ENCODE data around the gene SLIT3. TPM values are rescaled to one million over a fixed set of nuclear protein-coding genes. Genes with fewer than 3 reads are reported as not detected.
"Not testable (repeated sequence)": the region's sequence is repeated elsewhere in the genome, so short reads cannot be mapped to it uniquely, and the experiment has no call there.

The SLIT3 gene
- total RNA-seq, 1 donor from 2014 or later: 3.1 TPM

DNA sequence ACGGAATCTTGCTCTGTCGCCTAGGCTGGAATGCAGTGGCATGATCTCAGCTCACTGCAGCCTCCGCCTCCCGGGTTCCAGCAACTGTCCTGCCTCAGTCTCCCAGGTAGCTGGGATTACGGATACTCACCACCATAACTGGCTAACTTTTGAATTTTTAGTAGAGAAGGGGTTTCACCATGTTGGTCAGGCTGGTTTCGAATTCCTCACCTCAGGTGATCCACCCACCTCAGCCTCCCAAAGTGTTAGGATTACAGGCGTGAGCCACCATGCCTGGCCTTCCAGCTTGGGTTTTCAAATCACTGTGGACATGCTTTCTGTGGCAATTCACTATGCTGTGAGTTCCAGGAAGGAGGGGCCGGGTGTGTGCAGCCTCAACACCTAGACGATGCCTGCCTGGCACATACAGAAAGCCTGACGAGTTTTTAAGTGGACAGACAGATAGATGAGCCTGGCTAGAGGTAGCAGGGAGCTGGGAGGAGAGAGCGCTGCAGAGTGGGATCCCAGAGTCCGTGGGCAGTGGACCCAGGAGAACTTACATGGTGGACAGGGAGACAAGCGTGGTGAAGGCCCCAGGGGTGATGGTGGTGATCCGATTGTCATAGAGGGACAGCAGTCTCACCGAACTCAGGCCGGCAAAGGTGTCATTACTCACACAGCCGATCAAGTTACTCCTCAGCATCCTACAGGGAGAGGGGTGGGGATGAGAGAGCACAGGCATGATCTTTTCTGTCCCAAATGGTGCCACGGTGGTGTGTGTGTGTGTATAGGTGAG lies 548.3 kb downstream of the SLIT3 start:
- H3K4me3 ChIP-seq (ENCODE audit: low read depth, low read length): no peak overlapping the region
- no peak for DNase-seq (ENCODE audit: low read depth)
- TF ChIP-seq, protein P1, sequence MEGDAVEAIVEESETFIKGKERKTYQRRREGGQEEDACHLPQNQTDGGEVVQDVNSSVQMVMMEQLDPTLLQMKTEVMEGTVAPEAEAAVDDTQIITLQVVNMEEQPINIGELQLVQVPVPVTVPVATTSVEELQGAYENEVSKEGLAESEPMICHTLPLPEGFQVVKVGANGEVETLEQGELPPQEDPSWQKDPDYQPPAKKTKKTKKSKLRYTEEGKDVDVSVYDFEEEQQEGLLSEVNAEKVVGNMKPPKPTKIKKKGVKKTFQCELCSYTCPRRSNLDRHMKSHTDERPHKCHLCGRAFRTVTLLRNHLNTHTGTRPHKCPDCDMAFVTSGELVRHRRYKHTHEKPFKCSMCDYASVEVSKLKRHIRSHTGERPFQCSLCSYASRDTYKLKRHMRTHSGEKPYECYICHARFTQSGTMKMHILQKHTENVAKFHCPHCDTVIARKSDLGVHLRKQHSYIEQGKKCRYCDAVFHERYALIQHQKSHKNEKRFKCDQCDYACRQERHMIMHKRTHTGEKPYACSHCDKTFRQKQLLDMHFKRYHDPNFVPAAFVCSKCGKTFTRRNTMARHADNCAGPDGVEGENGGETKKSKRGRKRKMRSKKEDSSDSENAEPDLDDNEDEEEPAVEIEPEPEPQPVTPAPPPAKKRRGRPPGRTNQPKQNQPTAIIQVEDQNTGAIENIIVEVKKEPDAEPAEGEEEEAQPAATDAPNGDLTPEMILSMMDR (conservative IDR thresholded peaks at IDR 0.05; ENCODE audit: low read depth, low read length): no peak

DNA sequence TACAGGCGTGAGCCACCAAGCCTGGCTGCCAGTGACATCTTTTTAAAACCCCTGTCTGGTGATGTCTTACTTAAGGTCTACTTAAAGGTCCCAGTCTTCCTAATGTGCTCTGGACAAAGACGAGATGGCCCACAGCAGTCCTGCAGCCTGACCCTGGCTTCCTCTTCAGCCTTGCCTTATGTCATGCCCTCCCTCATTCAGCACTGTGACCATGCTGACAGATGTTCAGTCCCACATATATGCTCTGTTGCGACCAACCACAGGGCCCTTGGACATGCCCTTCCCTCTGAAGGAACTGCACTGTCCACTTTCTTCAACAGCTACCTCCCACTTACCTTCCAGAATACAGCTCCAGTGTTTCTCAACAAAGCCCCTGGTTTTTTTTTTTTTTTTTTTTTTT lies 548.9 kb downstream of the SLIT3 start:
- TF ChIP-seq, protein P1 (conservative IDR thresholded peaks at IDR 0.05; ENCODE audit: low read depth, low read length): no peak
- DNase-seq (ENCODE audit: low read depth): no peak
- no peak overlapping the region for H3K4me3 ChIP-seq (ENCODE audit: low read depth, low read length)

DNA sequence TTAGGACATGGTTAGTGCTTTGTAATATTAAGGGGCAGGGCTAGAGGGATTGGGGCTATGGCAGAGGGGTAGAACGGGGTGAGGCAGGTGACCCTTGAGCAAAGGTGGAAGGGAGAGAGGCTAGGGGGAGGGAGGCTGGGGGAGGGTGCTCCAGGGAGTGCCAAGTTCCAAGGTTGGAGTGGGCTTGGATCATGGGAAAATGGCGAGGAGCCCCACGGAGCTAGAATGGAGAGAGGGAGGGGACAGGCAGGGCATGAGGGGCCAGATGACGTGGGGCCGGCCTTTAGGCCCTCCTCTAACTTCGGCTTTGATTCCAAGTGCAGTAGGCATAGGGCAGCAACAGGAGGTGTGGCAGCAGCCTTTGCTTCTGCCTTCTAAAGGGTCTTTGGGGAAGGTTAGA lies 550.0 kb downstream of the SLIT3 start:
- TF ChIP-seq, protein P1 (conservative IDR thresholded peaks at IDR 0.05; ENCODE audit: low read depth, low read length): no peak
- no peak overlapping the region for H3K4me3 ChIP-seq (ENCODE audit: low read depth, low read length)
- DNase-seq (ENCODE audit: low read depth): no peak

GRCh38 chr5:168749391-168750100 lies 551.4 kb downstream of the SLIT3 start:
- no peak overlapping the region for H3K4me3 ChIP-seq (ENCODE audit: low read depth, low read length)
- DNase-seq (ENCODE audit: low read depth): no peak
- TF ChIP-seq, protein P1 (conservative IDR thresholded peaks at IDR 0.05; ENCODE audit: low read depth, low read length): no peak

DNA sequence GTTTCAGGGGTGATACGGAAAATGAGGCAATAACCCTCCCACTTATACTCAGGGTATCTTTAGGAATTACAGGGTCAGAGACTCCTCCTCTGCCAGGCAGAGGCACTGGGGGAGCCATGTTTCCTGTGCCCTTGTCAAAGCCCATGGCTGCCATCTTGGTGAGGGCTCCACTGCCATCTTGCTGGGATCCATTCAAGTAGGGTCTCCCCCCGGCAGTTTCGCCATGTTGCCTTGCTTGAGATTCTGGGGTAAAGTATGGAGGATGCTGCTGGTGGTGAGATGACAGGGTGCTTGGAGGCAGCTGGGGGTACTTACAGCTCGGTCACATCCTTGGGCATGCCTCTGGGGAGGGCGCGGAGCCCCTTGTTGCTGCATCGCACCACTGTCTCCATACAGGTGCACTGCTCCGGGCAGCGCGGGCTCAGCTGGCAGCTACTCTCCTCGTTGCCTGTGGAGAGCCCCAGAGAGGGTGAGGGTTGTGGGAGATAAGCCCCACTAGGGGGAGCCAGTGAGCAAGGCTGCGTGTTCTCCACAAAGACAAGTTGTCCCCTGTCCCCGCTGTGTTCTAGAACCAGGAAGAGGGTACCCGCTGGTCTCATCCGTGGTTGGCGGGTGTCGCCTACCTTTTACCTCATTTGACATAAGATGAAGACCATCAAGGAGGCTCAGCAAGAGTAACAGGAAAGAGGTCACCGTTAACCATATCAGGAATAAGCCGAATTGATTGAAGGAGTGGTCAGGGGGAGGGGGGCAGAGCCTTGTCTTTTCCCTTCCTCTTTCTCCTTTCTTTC lies 552.8 kb downstream of the SLIT3 start:
- DNase-seq (ENCODE audit: low read depth): no peak
- TF ChIP-seq, protein P1 (conservative IDR thresholded peaks at IDR 0.05; ENCODE audit: low read depth, low read length): peak; percentile 78
- no peak overlapping the region for H3K4me3 ChIP-seq (ENCODE audit: low read depth, low read length)

DNA sequence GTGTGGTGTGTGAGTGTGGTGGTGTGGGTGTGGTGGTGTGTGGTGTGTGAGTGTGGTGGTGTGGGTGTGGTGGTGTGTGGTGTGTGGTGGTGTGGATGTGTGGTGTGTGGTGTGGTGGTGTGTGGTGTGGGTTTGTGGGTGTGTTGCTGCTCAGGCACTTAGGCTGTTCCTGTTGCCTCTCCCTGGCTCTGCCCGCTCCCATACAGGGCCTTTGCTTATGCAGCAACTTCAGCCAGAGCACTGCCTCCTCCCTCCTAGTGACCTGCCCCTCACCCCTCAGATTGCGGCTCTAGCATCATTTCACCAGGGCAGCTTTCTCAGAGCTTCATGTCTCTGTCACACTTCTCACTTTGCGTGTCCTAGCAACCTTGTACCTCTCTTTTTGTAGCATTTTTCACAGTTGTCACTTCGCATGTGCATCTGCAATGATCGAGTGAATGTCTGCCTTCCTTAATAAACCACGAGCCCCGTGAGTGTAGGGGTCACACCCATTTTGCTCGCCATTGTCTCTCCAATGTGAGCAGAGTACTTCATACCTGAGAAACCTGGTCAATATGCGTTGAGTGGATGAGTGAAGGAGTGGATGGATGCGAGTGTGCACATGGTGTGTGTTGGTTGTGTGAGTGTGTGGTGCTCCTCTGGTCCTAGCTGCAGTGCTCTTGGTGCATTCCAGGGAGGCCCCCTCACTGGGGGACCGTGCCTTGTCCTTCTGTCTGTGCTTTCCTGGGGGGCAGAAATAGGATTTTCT lies 553.9 kb downstream of the SLIT3 start:
- no peak for DNase-seq (ENCODE audit: low read depth)
- TF ChIP-seq, protein P1 (conservative IDR thresholded peaks at IDR 0.05; ENCODE audit: low read depth, low read length): no peak
- H3K4me3 ChIP-seq (ENCODE audit: low read depth, low read length): no peak overlapping the region

DNA sequence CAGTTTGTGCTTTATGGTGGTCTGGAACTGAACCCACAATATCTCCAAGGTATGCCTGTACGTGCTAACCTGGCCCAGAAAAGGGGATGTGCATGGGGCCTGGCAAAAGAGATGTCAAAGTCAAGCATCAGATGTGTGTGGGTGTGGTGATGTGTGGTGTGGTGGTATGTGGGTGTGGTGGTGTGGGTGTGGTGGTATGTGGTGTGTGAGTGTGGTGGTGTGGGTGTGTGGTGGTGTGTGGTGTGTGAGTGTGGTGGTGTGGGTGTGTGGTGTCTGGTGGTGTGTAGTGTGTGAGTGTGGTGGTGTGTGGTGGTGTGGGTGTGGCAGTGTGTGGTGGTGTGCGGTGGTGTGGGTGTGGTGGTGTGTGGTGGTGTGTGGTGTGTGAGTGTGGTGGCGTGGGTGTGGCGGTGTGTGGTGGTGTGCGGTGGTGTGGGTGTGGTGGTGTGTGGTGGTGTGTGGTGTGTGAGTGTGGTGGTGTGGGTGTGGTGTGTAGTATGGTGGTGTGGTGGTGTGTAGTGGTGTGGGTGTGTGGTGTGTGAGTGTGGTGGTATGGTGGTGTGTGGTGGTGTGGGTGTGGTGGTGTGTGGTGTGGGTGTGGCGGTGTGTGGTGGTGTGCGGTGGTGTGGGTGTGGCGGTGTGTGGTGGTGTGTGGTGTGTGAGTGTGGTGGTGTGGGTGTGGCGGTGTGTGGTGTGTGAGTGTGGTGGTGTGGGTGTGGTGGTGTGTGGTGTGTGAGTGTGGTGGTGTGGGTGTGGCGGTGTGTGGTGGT lies 554.6 kb downstream of the SLIT3 start:
- not testable (repeated sequence) for H3K4me3 ChIP-seq (ENCODE audit: low read depth, low read length); DNase-seq (ENCODE audit: low read depth)
